HepG2 (cell line): ENCODE results near the gene TCF12. TPM values are rescaled to one million over a fixed set of nuclear protein-coding genes. Genes with fewer than 3 reads are reported as not detected.
A peak's percentile ranks its signal among the peaks of the same experiment; 100 is the strongest.

ENCODE experiments used
- BCL6 ChIP-seq: IDR thresholded peaks from 2 replicates; pipeline ENCODE4 v1.6.1; 2016; ENCODE audit warnings: missing genetic modification reagents, missing compliant biosample characterization
- DNMT3B ChIP-seq: conservative IDR thresholded peaks from 2 replicates; pipeline ENCODE4 v1.6.1; 2016; ENCODE audit warnings: missing biosample characterization, control low read depth
- DPF2 ChIP-seq: sonication (generic); formaldehyde crosslinking; IDR thresholded peaks from 2 replicates; pipeline ENCODE4 v1.4.0; 2020; ENCODE audit warnings: mild to moderate bottlenecking, low read depth, missing genetic modification reagents, borderline replicate concordance
- EZH2 ChIP-seq: conservative IDR thresholded peaks from 2 replicates; pipeline ENCODE4 v1.6.1; 2012; ENCODE audit warnings: mild to moderate bottlenecking, low read depth, low read length, moderate library complexity
- JUND ChIP-seq: sonication (generic); formaldehyde crosslinking; IDR thresholded peaks from 2 replicates; pipeline ENCODE4 v1.8.0; 2022; ENCODE audit warnings: mild to moderate bottlenecking, missing genetic modification reagents
- MTF2 ChIP-seq: sonication (generic); formaldehyde crosslinking; IDR thresholded peaks from 2 replicates; pipeline ENCODE4 v1.5.0; 2020; ENCODE audit warnings: missing genetic modification reagents, borderline replicate concordance
- MZF1 ChIP-seq: sonication (generic); formaldehyde crosslinking; IDR thresholded peaks from 2 replicates; pipeline ENCODE4 v1.8.1; 2023; ENCODE audit warnings: mild to moderate bottlenecking, missing genetic modification reagents, borderline replicate concordance
- NCOA1 ChIP-seq: sonication (generic); formaldehyde crosslinking; IDR thresholded peaks from 2 replicates; pipeline ENCODE4 v1.9.0; 2021; ENCODE audit warnings: missing genetic modification reagents
- PTBP1 ChIP-seq: fragments of 200-400 bp; formaldehyde crosslinking; IDR thresholded peaks from 2 replicates; pipeline ENCODE4 v1.6.1; 2018; ENCODE audit warnings: low read length, low read depth; ENCODE audit not compliant: poor library complexity, severe bottlenecking
- SIX4 ChIP-seq: sonication (generic); formaldehyde crosslinking; IDR thresholded peaks from 2 replicates; pipeline ENCODE4 v1.4.0; 2020; ENCODE audit warnings: missing genetic modification reagents
- SMYD3 ChIP-seq: sonication (generic); formaldehyde crosslinking; IDR thresholded peaks from 2 replicates; pipeline ENCODE4 v1.8.1; 2023; ENCODE audit warnings: mild to moderate bottlenecking, missing genetic modification reagents
- SP4 ChIP-seq: sonication (generic); formaldehyde crosslinking; IDR thresholded peaks from 2 replicates; pipeline ENCODE4 v1.8.1; 2023; ENCODE audit warnings: mild to moderate bottlenecking, missing genetic modification reagents
- THAP11 ChIP-seq: IDR thresholded peaks from 2 replicates; pipeline ENCODE4 v1.6.1; 2016; ENCODE audit warnings: missing biosample characterization, missing genetic modification reagents
- ZFP37 ChIP-seq: sonication (generic); formaldehyde crosslinking; IDR thresholded peaks from 2 replicates; pipeline ENCODE4 v1.4.0; 2020; ENCODE audit warnings: missing genetic modification reagents, borderline replicate concordance
- ZMAT3 ChIP-seq: sonication (generic); formaldehyde crosslinking; conservative IDR thresholded peaks from 2 replicates; pipeline ENCODE4 v1.7.0; 2021; ENCODE audit warnings: missing genetic modification reagents
- ZNF496 ChIP-seq: sonication (generic); formaldehyde crosslinking; IDR thresholded peaks from 2 replicates; pipeline ENCODE4 v1.8.1; 2023; ENCODE audit warnings: mild to moderate bottlenecking, moderate library complexity, missing genetic modification reagents; ENCODE audit not compliant: insufficient replicate concordance
- ZNF678 ChIP-seq: sonication (generic); formaldehyde crosslinking; IDR thresholded peaks from 2 replicates; pipeline ENCODE4 v1.4.0; 2020; ENCODE audit warnings: mild to moderate bottlenecking, missing genetic modification reagents
- ZNF839 ChIP-seq: sonication (generic); formaldehyde crosslinking; IDR thresholded peaks from 2 replicates; pipeline ENCODE4 v1.4.0; 2020; ENCODE audit warnings: missing genetic modification reagents, mild to moderate bottlenecking, borderline replicate concordance
- ZNF879 ChIP-seq: sonication (generic); formaldehyde crosslinking; IDR thresholded peaks from 2 replicates; pipeline ENCODE4 v1.8.1; 2023; ENCODE audit warnings: missing genetic modification reagents
- ZSCAN25 ChIP-seq: sonication (generic); formaldehyde crosslinking; IDR thresholded peaks from 2 replicates; pipeline ENCODE4 v1.8.0; 2022; ENCODE audit warnings: mild to moderate bottlenecking, missing genetic modification reagents
- polyA plus RNA-seq, 8 experiments: library from polyadenylated mRNA; depleted of rRNA in 3 of 8; stranded (reverse) in 7 of 8; unstranded in 1 of 8; fragments of >200 nt; fragmentation: Illumina TruSeq in 4 of 8; extraction: Trizol in 4 of 8; gene quantifications; 2 replicates each; pipeline versions ENCODE4 v1.2.1 to v1.2.3, GENCODE V29; 2011 to 2016; ENCODE audit warnings: low read depth in 4 of 8, missing spikeins in 1 of 8, mixed read lengths in 1 of 8; ENCODE audit not compliant: insufficient read depth in 1 of 8
- total RNA-seq, 5 experiments: library from RNA; depleted of rRNA; stranded (reverse); fragments of >200 nt; fragmentation: Illumina TruSeq; extraction: Trizol; gene quantifications; 2 replicates each; pipeline ENCODE4 v1.2.3, GENCODE V29; 2016; ENCODE audit warnings: low read depth in 1 of 5
- TF ChIP-seq, protein P1 (sequence below): sonication (generic); formaldehyde crosslinking; IDR thresholded peaks from 2 replicates; pipeline ENCODE4 v1.4.0; 2020; ENCODE audit warnings: missing genetic modification reagents
- TF ChIP-seq, protein P2 (sequence below): sonication (generic); formaldehyde crosslinking; IDR thresholded peaks from 2 replicates; pipeline ENCODE4 v1.5.1; 2020; ENCODE audit warnings: mild to moderate bottlenecking, missing genetic modification reagents, moderate library complexity
- TF ChIP-seq, protein P3 (sequence below): IDR thresholded peaks from 2 replicates; pipeline ENCODE4 v1.6.1; 2016; ENCODE audit warnings: low read depth, borderline replicate concordance
- TF ChIP-seq, protein P4 (sequence below): sonication (generic); formaldehyde crosslinking; IDR thresholded peaks from 2 replicates; pipeline ENCODE4 v1.8.0; 2022; ENCODE audit warnings: missing genetic modification reagents, low read depth, mild to moderate bottlenecking, borderline replicate concordance

TCF12 gene
- total and polyA plus RNA-seq, 2 of the 13 experiments (the other 11 are each of a cell fraction or from before 2014, with no cell fraction given): 48.6 to 51.1 TPM

DNA sequence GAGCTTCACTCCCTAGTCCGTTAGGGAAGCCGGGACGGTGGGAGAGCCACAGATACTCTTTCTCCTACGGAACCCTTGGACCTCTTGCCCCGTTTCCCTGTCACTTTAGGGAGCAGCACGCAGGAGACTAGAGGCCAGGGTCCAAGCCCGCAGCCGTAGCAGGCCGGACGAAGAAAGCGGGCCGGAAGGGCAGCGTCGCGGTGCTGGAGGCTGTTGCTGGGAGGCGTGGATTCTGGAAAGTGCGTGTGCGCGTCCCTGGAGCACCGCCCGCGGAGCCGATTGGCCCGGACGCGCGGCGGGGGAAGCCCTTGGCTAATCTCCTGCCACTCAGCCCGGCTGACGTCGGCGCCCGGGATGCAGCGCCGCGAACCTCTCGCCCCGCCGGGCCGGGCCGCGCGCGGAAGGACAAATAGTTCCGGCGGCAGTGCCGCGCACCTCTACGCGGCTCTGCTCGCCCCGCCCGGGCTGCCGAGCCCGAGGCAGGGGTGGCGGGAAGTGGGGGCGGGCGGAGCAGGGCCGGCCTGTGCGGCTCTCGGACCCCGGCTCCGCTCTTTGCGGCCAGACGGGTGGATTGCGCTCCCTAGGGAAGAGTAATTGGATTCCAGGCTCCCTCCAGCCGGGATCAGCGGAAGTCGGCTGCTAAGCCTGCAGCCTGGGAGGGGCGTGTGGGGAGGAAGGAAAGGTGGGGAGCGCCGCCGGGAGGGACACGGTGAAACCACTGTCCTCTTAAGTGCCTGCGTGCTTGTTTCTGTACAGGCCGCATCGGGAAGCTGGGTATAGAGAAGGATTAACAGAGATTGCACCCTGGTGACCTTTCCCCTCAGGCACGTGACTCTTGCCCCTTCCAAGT is 31.3 kb upstream of the TCF12 start (continued):
- TF ChIP-seq DPF2 (CRISPR knock-in tag) (no peak), ZFP37 (no peak), SP4 (peak; percentile 95), ZMAT3 (CRISPR knock-in tag) (peak; percentile 96), ZNF879 (CRISPR knock-in tag) (peak; percentile 90; the same call in 1 of the 2 replicates), MTF2 (CRISPR knock-in tag) (peak; percentile 73; the same call in 1 of the 2 replicates), NCOA1 (CRISPR knock-in tag) (0 out of 2 replicates have a peak, but pooled peaks have one; percentile 82), PTBP1 (no peak), DNMT3B (CRISPR knock-in tag) (peak; percentile 15; the same call in 1 of the 2 replicates), BCL6 (CRISPR knock-in tag) (no peak), SIX4 (peak; percentile 32; the same call in 1 of the 2 replicates), ZNF839 (CRISPR knock-in tag) (peak; percentile 93), ZSCAN25 (CRISPR knock-in tag) (peak; percentile 89), EZH2 (no peak), ZNF496 (no peak), JUND (CRISPR knock-in tag) (peak; percentile 81; the same call in 1 of the 2 replicates), SMYD3 (CRISPR knock-in tag) (peak; percentile 4; the same call in 1 of the 2 replicates), ZNF678 (CRISPR knock-in tag) (peak; percentile 55; the same call in 1 of the 2 replicates), MZF1 (CRISPR knock-in tag) (no peak), THAP11 (CRISPR knock-in tag) (peak; percentile 86)
- TF ChIP-seq, protein P1, sequence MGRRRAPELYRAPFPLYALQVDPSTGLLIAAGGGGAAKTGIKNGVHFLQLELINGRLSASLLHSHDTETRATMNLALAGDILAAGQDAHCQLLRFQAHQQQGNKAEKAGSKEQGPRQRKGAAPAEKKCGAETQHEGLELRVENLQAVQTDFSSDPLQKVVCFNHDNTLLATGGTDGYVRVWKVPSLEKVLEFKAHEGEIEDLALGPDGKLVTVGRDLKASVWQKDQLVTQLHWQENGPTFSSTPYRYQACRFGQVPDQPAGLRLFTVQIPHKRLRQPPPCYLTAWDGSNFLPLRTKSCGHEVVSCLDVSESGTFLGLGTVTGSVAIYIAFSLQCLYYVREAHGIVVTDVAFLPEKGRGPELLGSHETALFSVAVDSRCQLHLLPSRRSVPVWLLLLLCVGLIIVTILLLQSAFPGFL (CRISPR knock-in tag): no peak
- TF ChIP-seq, protein P2, sequence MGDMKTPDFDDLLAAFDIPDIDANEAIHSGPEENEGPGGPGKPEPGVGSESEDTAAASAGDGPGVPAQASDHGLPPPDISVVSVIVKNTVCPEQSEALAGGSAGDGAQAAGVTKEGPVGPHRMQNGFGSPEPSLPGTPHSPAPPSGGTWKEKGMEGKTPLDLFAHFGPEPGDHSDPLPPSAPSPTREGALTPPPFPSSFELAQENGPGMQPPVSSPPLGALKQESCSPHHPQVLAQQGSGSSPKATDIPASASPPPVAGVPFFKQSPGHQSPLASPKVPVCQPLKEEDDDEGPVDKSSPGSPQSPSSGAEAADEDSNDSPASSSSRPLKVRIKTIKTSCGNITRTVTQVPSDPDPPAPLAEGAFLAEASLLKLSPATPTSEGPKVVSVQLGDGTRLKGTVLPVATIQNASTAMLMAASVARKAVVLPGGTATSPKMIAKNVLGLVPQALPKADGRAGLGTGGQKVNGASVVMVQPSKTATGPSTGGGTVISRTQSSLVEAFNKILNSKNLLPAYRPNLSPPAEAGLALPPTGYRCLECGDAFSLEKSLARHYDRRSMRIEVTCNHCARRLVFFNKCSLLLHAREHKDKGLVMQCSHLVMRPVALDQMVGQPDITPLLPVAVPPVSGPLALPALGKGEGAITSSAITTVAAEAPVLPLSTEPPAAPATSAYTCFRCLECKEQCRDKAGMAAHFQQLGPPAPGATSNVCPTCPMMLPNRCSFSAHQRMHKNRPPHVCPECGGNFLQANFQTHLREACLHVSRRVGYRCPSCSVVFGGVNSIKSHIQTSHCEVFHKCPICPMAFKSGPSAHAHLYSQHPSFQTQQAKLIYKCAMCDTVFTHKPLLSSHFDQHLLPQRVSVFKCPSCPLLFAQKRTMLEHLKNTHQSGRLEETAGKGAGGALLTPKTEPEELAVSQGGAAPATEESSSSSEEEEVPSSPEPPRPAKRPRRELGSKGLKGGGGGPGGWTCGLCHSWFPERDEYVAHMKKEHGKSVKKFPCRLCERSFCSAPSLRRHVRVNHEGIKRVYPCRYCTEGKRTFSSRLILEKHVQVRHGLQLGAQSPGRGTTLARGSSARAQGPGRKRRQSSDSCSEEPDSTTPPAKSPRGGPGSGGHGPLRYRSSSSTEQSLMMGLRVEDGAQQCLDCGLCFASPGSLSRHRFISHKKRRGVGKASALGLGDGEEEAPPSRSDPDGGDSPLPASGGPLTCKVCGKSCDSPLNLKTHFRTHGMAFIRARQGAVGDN: peak; percentile 99
- TF ChIP-seq, protein P3, sequence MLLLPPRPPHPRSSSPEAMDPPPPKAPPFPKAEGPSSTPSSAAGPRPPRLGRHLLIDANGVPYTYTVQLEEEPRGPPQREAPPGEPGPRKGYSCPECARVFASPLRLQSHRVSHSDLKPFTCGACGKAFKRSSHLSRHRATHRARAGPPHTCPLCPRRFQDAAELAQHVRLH (CRISPR knock-in tag): peak; percentile 82; the same call in 1 of the 2 replicates
- TF ChIP-seq, protein P4, sequence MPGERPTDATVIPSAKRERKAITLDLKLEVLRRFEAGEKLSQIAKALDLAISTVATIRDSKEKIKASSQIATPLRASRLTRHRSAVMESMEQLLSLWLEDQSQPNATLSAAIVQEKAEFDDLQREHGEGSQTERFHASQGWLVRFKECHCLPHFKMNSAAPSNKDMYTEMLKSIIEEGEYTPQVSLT (CRISPR knock-in tag): peak; percentile 67; the same call in 1 of the 2 replicates
